H4 (cell line): Measurements from ENCODE around the gene GFOD1. TPM values are rescaled to one million over a fixed set of nuclear protein-coding genes. Genes with fewer than 3 reads are reported as not detected.
A peak's percentile ranks its signal among the peaks of the same experiment; 100 is the strongest.
"Not testable (repeated sequence)": the region's sequence is repeated elsewhere in the genome, so short reads cannot be mapped to it uniquely, and the experiment has no call there.

Experiments used
- DNase-seq: peaks from one replicate; pipeline ENCODE4 v3.0.0-alpha.2; 2015; ENCODE audit warnings: low spot score
- total RNA-seq: library from RNA; depleted of rRNA; stranded (reverse); fragments of >200 nt; shearing (Covaris generic); gene quantifications from 2 replicates; pipeline ENCODE4 v1.2.3, GENCODE V29; 2014

The GFOD1 gene
- total RNA-seq, 1 experiment from 2014 or later = 0.87 TPM

DNA sequence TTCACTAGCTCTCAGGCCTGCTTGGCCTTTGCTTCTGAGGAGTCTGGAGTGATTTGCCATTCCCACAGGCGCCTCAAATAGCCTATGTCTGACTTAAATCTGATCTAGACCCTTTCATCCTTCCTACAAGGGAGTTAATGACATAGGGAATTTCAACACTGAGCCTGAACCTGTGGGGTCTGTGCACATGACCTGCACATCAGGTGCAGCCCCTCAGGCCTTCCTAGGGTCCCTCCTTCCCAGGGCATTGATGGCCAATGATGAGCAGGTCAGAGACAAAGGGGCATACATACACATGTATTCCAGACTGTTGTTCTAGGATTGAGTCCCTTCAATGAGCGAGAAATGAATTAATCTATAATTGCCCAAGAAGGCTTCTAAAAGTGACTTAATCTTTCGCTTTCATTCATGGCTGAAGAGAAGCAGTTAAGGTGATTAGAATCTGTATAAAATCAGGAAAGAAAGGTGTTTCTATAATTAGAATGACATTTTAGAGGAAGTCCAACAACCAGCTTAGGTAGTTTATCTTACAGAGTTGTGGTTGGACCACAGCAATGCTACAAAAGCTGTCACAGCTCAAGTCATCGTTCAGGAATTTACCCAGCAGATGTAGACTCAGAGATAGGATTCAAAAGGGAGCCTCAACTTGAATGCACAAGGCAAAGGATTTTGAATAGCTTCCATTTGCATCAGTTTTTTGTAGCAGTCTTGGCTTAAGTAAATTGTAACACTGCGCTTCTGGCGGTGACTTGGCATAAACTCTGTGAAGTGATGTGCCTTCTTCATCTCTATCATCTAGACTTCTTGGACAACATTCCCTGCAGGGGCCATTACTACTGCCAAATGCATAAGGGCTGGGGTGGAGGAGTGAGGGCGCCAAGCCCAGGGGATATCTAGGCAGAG is 132.1 kb downstream of the GFOD1 start:
- peak; percentile 97 for DNase-seq

DNA sequence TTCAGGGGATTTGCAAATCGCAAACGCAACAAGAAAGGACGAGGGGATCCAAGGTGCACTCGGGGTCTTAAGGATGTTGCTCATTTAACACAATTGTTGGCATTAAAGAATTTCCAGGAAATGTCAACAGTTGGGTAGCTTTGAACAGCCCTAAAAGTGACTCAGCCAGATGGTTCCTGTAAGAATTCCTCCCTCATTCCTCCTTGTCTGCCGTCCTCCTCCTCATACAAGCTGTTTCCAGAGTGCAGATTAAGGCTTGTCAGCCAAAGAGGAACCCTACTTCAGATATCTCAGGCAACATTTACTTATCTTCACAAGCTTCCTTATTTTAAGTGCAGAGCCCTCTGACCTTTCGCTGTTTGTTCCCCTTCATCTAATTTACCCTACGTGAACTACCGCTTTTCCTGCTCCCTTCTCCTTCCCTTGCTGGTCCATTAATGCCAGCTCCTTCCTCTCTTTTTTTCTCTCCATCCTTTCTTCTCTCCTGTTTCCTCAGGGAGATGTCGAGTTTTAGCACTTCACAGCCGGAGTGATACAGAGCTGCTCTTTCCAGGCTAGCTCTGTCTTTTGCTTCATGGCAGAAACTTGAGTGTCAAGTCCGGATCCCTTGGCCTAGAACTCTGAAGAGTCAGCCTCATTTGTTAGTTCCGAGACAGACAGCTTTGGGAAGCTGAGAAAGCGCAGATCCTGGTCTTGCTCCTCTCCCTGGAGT is 132.9 kb downstream of the GFOD1 start:
- DNase-seq = peak; percentile 38

DNA sequence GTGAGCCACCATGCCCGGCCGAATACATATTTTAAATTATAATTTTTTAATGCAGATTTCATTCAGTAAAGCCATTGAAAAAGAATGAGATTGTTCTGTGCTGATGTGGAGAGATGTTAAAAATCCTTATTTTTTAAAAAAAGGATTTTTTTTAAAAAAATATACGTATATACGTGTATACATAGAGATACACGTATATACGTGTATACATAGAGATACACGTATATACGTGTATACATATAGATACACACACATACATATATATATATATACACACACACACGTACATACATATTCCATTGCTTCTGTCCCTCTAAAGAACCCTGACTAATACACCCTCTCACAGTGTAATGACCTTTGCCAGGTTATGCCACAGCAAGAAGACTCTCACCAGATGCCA is 135.2 kb downstream of the GFOD1 start:
- no peak for DNase-seq

DNA sequence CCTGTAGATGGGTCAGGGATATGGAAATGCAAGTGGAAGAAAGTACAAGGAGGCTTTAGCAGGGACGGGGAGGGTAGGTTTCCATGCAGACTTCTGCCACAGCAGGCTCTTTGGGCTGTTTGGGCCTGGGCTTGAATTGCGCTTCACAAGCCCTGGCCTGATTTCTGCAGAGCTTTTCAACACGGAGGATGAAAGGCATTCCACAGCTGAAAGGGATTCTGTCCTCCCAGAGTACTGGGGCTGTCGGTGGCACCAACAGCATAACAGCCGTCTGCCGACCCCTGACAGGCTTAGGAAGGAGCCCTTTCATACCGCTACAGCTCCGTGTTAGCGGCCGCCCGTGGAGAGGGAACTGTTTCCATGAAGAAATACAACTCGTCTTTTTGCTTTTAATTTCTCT is 136.1 kb downstream of the GFOD1 start:
- no peak for DNase-seq

DNA sequence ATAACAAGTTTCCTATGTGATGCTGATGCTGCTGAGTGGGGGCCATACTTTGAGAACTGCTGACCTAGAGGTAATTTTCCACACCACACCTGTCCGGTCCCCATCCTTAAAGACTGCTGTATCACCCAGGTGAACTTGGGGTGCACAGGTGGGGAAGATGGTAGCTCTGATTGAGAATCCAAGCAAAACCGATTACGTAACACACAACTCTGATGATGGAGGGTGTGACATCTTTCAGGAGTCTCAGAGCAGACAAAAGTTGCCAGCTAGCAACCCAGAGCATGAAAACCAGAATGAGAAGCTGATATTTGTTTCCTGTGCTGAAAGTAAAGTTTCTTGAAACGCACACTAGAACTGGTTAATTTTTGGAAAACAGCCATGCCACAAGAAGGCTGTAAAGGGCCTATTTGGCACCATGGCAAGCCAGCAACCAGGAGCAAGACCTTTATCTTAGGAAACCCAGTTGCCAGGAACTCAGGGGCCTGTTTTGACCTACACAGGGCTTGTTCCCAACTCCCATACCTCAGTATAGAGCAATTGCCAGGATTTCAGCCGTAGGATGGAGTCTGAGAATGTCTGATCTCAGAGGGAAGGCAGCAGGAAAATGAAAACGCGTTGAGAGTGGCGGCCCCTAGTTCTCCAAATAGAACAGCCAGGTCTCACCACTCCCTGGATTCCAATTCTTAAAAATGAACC is 137.4 kb downstream of the GFOD1 start:
- DNase-seq = no peak

DNA sequence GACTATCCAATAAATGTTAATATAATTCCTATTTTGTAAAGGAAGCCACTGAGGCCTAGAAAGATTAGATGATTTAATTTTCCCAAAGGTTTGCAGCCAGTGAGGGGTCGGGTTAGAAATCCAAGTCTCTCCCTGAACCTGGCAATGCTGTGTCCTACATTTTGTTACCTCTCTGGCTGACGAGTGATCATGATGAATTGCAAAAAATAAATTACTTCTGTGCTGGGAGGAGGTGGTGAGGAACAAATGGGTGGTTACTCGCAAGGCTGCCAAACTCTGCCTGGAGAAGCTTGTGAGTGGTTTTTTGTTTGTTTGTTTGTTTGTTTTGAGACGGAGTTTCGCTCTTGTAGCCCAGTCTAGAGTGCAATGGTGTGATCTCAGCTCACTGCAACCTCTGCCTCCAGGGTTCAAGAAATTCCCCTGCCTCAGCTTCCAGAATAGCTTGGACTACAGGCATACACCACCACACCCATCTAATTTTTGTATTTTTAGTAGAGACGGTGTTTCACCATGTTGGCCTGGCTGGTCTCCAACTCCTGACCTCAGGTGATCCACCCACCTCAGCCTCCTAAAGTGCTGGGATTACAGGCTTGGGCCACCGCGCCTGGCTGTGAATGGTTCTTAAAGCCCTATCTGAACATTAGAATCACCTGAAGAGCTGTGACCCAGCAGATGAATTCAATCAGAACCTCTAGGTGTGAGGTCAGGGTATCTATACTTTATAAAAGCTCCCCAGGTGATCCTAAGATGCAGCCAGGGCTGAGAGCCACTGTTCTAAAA is 138.9 kb downstream of the GFOD1 start:
- DNase-seq = no peak

DNA sequence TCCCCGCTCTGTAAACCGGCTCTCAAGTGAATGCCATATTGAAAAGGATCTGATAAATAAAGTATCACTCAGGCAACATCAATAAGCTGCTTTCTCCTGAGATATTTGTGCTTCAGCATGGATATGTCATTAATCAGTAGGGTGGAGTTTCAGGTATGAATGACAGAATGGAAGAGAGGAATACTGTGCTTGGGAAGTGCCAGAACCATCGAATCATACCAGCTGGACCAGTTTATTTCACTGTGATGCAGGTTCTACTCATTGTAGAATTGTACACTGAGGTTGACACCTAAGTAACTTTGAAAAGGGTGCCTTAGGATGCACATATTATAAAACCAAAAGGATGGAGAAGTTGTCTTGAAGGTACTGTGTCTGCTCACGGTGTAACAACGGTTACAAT is 141.2 kb downstream of the GFOD1 start:
- DNase-seq = no peak

DNA sequence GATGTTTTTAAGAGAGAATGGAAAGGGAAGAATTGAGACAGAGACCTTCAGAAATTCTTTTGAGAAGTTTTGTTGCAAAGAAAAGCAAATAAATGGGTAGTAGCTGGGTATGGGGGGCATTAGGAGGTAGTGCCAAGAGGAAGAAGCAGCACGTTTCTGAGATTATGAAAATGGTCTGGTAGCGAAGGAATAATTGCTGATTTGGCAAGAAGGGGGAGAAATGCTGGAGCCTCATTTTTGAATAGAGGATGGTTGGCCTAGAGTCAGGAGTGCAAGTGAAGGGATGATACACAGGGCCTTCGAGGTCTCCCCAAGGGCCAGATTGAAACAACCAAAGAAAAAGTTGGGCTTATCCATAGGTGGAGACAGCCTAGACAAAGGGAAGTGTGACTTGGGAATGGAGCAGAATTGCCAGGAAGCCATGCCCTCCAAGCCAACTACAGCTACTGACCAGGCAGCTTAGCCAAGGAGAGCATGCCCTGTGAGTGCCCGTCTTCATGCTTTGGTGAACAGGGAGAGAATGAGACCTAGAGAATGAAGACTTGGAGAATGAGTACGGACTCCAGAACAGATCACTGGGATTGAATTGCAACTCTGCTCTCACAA is 144.9 kb downstream of the GFOD1 start:
- no peak for DNase-seq

DNA sequence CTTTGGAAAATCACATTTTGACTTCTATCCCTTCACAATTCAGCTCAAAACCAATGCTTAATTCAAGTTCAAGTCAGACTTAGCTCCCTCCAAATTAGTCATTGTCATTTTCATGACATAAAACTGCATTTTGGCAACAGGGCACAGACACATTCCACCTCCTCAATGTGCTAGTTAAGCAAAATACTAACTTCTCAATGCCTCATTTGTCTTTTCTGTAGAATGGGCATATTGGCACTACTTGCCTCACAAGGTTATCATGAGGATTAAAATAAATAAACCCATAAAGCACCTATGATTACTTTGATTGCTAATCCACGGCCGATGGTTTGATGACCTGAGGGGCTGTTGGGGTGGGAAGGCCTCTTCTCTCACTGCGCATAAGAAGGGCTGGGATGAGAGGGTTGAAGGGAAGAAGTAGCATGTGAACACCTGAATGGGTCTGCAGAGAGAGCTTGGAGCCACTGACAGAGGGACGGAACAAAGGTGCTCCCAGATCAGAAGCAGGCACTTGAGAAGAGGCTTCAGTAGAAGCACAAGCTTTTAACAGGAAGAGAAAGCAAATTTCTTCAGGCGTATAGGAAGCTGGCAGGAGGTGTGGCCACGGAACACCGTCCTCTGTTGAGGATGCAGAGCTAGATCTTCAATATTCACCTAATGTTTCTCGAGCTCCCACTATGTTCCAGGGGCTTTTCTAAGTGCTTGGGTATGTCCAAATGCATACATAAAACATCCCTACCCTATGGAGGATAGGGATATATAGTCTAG is 147.4 kb downstream of the GFOD1 start:
- no peak for DNase-seq

DNA sequence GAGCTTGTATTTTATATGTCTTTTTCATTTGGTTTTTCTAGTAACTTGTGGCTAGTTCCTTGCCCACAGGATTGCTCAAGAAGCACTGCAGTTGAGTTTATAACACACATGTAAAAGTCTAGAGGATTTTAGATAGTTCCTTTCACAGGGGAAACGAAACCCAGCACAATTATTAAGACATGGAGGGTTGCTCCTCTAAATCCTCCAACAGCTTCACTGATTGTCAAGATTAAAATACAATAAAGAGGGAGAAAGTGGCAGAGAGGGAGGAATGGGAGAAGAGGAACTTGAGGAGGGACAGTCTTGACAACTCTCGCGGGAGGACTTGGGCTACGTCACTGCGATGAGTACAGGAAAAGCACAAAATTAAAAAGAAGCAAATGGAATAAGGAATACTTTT is 149.4 kb downstream of the GFOD1 start:
- no peak for DNase-seq

DNA sequence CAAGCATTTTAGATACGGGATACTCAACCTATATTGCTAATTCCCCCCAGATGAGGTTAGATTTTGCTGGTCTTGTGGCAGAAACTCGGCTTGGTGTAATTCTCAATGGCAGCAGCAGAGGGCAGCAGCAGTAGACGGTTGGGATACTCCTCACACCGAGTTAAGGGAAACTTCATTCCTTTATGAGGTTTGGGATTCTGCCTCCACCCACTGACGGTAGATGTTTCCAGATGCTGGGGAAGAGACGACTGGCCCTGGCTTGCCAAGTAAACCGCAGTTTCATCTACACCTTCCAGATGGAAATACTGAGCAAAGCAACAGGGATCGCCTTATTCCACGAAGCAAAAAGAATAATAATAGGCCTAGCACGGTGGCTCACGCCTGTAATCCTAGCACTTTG is 150.8 kb downstream of the GFOD1 start:
- peak; percentile 79 for DNase-seq

DNA sequence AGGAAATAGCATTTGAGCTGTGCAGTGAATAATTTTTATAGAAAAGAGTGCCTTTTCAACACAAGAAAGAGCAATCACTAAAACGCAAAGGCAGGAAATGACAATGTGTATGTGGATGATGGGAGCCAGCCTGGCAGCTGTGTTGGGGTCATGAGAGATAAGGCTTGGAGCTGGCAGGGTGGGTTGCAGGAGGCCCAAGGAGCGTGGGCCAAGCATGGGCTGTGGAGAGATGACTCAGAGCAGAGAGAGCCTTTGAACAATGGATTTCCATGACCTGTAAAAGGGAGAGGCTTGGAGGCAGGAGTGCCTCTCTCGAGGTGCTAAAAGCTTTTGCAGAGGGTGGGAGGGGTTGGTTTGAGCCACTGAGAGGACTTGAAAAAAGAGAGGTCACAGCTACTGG is 152.4 kb downstream of the GFOD1 start:
- no peak for DNase-seq

DNA sequence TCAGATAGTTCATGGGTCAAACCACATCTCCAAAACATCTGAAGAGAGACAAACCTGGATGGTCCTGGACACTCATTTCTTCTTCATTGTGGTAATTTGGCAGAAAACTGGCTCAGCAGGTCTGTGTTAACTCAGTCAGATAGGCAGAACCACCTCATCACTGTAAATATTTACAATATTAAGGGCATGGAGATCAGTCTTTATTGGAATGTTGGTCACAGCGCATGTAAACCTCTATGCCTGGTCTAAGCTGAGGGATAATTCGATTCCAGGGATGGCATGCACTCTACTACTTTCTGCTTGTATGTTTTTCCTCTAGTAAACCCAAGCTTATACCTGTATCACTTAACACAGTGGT is 155.1 kb downstream of the GFOD1 start:
- no peak for DNase-seq

DNA sequence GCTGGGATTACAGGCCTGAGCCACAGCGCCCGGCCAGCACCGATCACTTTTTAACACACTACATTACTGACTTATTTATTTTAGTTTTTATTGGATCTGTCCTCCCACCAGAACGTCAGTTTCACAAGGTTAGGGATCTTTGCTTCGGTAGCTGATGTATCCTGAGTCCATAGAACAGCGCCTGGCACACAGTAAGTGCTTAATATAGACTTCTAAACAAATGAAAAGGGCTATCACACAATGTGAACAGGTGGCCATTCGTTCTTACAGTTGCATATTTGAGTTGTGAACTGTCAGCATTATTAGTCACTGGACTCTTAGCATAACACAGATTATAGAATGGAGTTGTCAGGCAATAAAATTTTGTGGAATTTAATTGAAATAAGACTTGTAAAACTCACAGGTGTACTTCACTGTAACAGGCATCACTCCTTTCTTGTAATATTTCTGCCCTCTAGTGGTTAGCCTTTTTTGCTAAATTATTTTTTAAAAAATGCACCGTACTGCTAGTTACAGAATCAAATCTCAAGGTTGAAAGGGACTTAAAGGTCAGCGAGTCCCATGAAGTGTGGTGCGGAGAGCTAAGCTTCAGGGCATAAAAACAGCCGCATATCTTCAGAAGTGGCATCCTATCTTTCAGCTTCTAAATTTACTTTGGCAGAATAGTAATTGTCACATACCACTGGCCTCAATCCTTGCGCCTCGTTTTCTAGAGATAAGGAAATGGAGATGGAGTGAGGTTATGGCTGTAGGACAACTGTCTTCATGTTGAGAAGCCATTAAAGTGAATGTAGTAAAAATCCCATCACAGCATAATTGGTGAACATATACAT is 155.7 kb downstream of the GFOD1 start:
- DNase-seq = no peak

DNA sequence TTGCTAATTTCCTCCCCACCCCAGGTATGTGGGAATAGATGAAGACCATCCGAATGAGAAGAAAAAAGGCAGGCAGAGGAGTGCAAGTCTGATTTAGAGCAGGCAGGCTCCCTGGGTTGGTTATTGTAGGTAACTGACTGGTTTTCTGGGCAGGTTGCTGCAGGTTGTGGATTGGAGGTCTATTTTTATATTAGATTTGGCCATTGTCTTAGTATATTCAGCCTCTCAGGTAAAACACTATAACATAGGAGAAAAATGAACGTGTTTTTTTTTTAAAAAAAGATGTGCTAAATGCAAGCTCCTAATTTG is 158.6 kb downstream of the GFOD1 start:
- no peak for DNase-seq

DNA sequence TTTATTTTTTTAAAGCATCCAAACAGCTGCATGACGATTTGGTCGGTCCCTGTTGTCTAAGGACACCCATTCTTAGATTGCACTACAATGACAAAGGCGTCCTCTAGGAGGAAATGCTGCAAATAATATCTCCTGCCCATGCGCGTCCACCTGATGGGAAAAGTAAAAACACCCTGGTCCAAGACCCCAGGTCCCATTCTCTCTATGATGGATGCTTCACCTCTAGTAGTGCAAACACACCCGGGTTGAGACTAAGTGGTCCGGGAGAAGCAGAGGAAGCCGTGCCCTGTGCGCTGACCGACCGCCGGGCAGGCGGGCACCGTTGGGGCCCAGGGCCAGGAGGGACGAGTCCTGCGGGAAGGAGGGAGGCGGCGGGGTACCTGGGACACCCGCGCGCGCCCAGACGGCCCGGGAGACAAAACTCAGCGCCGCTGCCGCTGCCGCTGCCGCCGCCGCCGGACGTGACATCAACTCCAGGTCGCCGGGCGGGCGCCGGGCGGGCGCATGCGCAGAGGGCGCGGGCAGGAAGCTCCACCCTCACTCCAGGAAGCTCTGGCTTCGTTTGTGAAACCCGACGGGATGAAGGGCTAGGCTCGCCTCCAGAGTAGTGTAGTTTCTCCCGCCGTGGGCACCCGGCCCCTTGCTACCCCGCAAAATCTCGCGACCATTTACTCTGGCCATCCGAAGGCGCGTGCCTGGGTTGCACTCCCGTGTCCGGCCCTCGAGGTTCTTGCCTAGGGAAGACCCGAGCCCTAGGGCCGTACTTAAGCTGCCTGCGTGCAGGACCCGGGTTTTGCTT is 159.1 kb downstream of the GFOD1 start, which contains the start of gene TBC1D7:
TSS of gene TBC1D7 (minus strand) at position 462 of the 799 bp plus-strand sequence. CDS start 1,639 bp downstream, outside the sequence.
- peak; percentile 86 for DNase-seq

DNA sequence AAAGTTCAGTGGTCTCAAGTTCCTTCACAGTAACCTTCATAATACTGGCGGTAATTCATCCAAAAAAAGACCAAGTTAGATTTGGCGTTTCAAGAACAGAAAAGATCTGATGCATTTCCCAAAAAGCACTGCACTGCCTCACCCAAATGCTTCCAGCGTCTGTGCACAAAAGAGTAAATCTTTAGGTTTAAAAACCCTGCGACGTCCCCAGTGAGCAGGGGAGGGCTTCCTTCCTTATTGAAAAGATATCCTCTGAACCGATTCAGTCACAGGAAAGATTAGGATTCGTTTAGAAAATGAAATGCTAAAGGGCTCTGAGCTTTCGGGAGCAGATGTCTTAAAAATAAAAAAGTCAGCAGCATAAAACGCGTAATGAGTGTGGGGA is 159.7 kb downstream of the GFOD1 start:
- no peak for DNase-seq

DNA sequence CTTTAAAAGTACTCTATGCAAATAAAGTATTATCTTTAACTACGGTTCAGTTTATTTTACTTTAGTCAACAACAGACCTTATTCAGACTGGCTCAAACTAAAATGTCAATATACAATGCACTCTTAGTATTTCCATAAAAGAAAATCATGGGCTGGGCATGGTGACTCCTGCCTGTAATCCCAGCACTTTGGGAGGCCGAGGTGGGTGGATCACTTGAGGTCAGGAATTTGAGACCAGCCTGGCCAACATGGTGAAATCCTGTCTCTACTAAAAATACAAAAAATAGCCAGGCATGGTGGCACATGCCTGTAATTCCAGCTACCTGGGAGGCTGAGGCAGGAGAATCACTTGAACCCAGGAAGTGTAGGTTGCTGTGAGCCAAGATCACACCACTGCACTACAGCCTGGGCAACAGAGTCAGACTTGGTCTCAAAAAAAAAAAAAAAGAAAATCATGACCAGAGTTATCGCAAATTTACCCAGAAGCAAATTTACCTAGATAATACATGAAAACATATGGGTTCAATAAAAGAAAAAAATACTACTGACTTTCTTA is 161.3 kb downstream of the GFOD1 start:
- not testable (repeated sequence) for DNase-seq
